MM.1S (cell line): ENCODE results near the gene PRIM1.

Source experiments
- DNase-seq: peaks from one replicate; pipeline ENCODE4 v3.0.0-alpha.2; 2015
- H2AFZ ChIP-seq: fragments of 300-600 bp; sonication (generic); 2 replicates; pipeline ENCODE4 v1.6.0; 2016; ENCODE audit warnings: antibody characterized with exemption, low read length
- H3F3A ChIP-seq: fragments of 300-600 bp; sonication (generic); 2 replicates; pipeline ENCODE4 v1.6.1; 2016; ENCODE audit warnings: mild to moderate bottlenecking, antibody characterized with exemption, low read length, moderate library complexity, mixed read lengths; ENCODE audit not compliant: insufficient read depth
- H3K27ac ChIP-seq: fragments of 300-600 bp; sonication (generic); 2 replicates; pipeline ENCODE4 v1.5.1; 2016; ENCODE audit warnings: mild to moderate bottlenecking, low read length
- H3K27me3 ChIP-seq: fragments of 300-600 bp; sonication (generic); replicated peaks from 2 replicates; pipeline ENCODE4 v1.6.0; 2016; ENCODE audit warnings: low read length; ENCODE audit not compliant: insufficient read depth
- H3K36me3 ChIP-seq: fragments of 300-600 bp; sonication (generic); replicated peaks from 2 replicates; pipeline ENCODE4 v1.6.1; 2016; ENCODE audit warnings: mild to moderate bottlenecking, low read length, mixed read lengths; ENCODE audit not compliant: insufficient read depth
- H3K4me1 ChIP-seq: fragments of 300-600 bp; sonication (generic); 2 replicates; pipeline ENCODE4 v1.6.1; 2016; ENCODE audit warnings: low read length, mixed read lengths
- H3K4me2 ChIP-seq: fragments of 300-600 bp; sonication (generic); 2 replicates; pipeline ENCODE4 v1.6.0; 2016; ENCODE audit warnings: low read depth, low read length
- H3K4me3 ChIP-seq: fragments of 300-600 bp; sonication (generic); 2 replicates; pipeline ENCODE4 v1.5.1; 2016; ENCODE audit warnings: low read length, mixed read lengths
- H3K79me2 ChIP-seq: fragments of 300-600 bp; sonication (generic); 2 replicates; pipeline ENCODE4 v1.6.1; 2016; ENCODE audit warnings: mixed run types, low read length, mixed read lengths
- H3K9ac ChIP-seq: fragments of 300-600 bp; sonication (generic); 2 replicates; pipeline ENCODE4 v1.6.1; 2016; ENCODE audit warnings: low read length, mixed read lengths
- H3K9me2 ChIP-seq: fragments of 300-600 bp; sonication (generic); replicated peaks from 2 replicates; pipeline ENCODE4 v1.6.1; 2016; ENCODE audit warnings: mild to moderate bottlenecking, low read length, mixed read lengths; ENCODE audit not compliant: insufficient read depth
- H3K9me3 ChIP-seq: fragments of 300-600 bp; sonication (generic); replicated peaks from 2 replicates; pipeline ENCODE4 v1.6.1; 2016; ENCODE audit warnings: mild to moderate bottlenecking, low read length, mixed read lengths; ENCODE audit not compliant: insufficient read depth
- H4K20me1 ChIP-seq: fragments of 300-600 bp; sonication (generic); 2 replicates; pipeline ENCODE4 v1.6.1; 2016; ENCODE audit warnings: mild to moderate bottlenecking, low read length, moderate library complexity, mixed read lengths; ENCODE audit not compliant: insufficient read depth
- EZH2 ChIP-seq: fragments of 300-600 bp; sonication (generic); optimal IDR thresholded peaks from 2 replicates; pipeline ENCODE3; 2017; ENCODE audit warnings: low read depth, mild to moderate bottlenecking, antibody characterized with exemption, low read length, mixed read lengths
- EZH2phosphoT487 ChIP-seq: fragments of 300-600 bp; sonication (generic); IDR thresholded peaks from 2 replicates; pipeline ENCODE4 v1.6.1; 2018; ENCODE audit warnings: antibody characterized with exemption, low read length
- TF ChIP-seq, protein P1 (sequence below): fragments of 300-600 bp; sonication (generic); IDR thresholded peaks from 2 replicates; pipeline ENCODE4 v1.5.1; 2016; ENCODE audit warnings: antibody characterized with exemption, low read length, mixed read lengths

Gene PRIM1

DNA sequence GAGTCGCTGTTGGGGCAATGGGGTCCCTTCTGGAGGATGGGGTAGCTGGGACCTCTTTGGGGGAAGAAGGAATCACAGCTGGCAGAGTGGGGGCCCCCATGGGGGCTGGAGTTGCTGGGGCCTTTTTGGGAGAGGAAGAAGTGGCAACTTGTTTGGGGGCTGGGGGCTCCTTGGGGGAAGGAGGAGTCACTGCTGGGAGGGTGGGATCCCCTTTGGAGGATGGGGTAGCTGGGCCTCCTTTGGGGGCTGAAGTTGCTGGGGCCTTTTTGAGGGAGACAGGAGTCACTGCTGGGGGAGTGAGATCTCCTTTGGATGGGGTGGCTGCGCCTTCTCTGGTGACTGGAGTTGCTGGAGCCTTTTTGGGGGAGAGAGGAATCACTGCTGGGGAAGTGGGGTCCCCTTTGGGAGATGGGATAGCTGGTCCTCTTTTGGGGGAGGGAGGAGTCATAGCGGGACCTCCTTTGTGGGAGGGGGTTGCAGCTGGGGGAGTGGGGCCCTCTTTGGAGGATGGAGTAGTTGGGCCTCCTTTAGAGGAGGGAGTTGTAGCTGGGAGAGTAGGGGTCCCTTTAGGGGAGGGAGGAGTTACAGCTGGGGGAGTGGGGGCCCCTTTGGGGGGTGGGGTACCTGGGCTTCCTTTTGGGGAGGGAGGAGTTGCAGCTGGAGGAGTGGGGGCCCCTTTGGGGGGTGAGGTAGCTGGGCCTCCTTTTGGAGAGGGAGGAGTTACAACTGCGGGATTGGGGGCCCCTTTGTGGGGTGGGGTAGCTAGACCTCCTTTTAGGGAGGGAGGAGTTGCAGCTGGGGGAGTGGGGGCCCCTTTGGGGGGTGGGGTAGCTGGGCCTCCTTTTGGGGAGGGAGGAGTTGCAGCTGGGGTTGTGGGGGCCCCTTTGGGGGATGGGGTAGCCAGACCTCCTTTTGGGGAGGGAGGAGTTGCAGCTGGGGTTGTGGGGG is 34.9 kb downstream of the PRIM1 start:
- peak overlapping the region; percentile 95; the same call in 1 of the 2 replicates for H3K27ac ChIP-seq
- H3K9ac ChIP-seq, result peak overlapping the region; percentile 64; the same call in 1 of the 2 replicates
- H3F3A ChIP-seq, result peaks cover 88% of the 10 kb centered on the region
- no peak for DNase-seq
- no peak overlapping the region for H3K4me3 ChIP-seq
- peaks cover 8% of the 10 kb centered on the region for H3K36me3 ChIP-seq
- H3K9me3 ChIP-seq, result no peaks in the 10 kb centered on the region
- H3K79me2 ChIP-seq, result peaks cover 87% of the 10 kb centered on the region
- no peak overlapping the region for H2AFZ ChIP-seq
- TF ChIP-seq, protein P1, sequence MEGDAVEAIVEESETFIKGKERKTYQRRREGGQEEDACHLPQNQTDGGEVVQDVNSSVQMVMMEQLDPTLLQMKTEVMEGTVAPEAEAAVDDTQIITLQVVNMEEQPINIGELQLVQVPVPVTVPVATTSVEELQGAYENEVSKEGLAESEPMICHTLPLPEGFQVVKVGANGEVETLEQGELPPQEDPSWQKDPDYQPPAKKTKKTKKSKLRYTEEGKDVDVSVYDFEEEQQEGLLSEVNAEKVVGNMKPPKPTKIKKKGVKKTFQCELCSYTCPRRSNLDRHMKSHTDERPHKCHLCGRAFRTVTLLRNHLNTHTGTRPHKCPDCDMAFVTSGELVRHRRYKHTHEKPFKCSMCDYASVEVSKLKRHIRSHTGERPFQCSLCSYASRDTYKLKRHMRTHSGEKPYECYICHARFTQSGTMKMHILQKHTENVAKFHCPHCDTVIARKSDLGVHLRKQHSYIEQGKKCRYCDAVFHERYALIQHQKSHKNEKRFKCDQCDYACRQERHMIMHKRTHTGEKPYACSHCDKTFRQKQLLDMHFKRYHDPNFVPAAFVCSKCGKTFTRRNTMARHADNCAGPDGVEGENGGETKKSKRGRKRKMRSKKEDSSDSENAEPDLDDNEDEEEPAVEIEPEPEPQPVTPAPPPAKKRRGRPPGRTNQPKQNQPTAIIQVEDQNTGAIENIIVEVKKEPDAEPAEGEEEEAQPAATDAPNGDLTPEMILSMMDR, result no peak
- TF ChIP-seq EZH2phosphoT487, result no peak
- no peak for TF ChIP-seq EZH2
- H4K20me1 ChIP-seq, result peaks cover 51% of the 10 kb centered on the region
- peaks cover 92% of the 10 kb centered on the region for H3K4me1 ChIP-seq
- H3K4me2 ChIP-seq, result peak overlapping the region; percentile 53; the same call in 1 of the 2 replicates
- no peaks in the 10 kb centered on the region for H3K9me2 ChIP-seq
- no peaks in the 10 kb centered on the region for H3K27me3 ChIP-seq

DNA sequence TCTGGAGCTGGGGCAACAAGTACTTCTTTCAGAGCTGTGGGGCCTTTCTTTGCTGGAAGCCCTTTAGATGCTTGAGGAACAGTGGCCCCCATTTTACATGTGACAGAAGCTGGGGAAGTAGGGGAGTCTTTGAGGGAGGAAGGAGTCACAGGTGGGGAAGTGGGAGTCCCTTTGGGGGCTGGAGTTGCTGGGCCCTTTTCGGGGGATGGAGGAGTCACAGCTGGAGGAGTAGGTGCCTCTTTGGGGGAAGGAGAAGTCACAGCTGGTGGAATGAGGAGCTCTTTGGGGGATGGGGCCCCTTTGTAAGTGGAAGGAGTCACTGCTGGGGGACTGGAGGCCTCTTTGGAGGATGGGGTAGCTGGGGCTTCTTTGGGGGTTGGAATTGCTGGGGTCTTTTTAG is 35.7 kb downstream of the PRIM1 start:
- H3K9me2 ChIP-seq, result no peaks in the 10 kb centered on the region
- no peak overlapping the region for H2AFZ ChIP-seq
- peak overlapping the region; percentile 53 for H3K4me2 ChIP-seq
- H3K9ac ChIP-seq, result peak overlapping the region; percentile 64; the same call in 1 of the 2 replicates
- no peaks in the 10 kb centered on the region for H3K9me3 ChIP-seq
- peaks cover 85% of the 10 kb centered on the region for H3K4me1 ChIP-seq
- H3K79me2 ChIP-seq, result peaks cover 82% of the 10 kb centered on the region
- H3K27me3 ChIP-seq, result no peaks in the 10 kb centered on the region
- H3K4me3 ChIP-seq, result peak overlapping the region; percentile 9; the same call in 1 of the 2 replicates
- peaks cover 10% of the 10 kb centered on the region for H3K36me3 ChIP-seq
- peaks cover 43% of the 10 kb centered on the region for H4K20me1 ChIP-seq
- peak overlapping the region; percentile 95 for H3K27ac ChIP-seq
- DNase-seq, result no peak
- peaks cover 85% of the 10 kb centered on the region for H3F3A ChIP-seq
- no peak for TF ChIP-seq EZH2
- TF ChIP-seq, protein P1, result no peak

DNA sequence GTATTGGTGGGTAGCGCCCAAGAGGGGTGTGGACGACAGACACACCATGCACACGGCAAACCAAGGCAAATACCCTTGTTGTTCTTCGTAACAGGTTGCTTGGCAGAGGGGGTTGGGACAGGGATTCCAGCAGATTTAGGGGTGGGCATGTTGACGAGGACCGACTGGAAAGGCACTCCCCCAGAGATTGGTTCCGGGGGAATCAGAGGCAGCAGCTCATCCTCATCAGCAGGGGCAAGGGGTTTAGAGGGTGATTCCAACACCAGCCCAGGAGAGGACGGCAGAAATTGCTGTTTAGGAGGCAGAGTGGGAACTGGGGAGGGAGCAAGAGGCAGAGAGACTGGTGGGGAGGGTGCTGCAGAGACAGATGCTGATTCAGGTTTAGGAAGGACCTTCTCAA is 36.3 kb downstream of the PRIM1 start:
- no peak for TF ChIP-seq EZH2phosphoT487
- TF ChIP-seq, protein P1, result no peak
- TF ChIP-seq EZH2, result no peak
- H3K4me2 ChIP-seq, result peak overlapping the region; percentile 53
- H4K20me1 ChIP-seq, result peaks cover 37% of the 10 kb centered on the region
- H3K27me3 ChIP-seq, result no peaks in the 10 kb centered on the region
- H3K9me2 ChIP-seq, result no peaks in the 10 kb centered on the region
- peak overlapping the region; percentile 95 for H3K27ac ChIP-seq
- peaks cover 78% of the 10 kb centered on the region for H3K4me1 ChIP-seq
- peak overlapping the region; percentile 0; the same call in 1 of the 2 replicates for H3K4me3 ChIP-seq
- no peaks in the 10 kb centered on the region for H3K9me3 ChIP-seq
- H2AFZ ChIP-seq, result no peak overlapping the region
- H3K79me2 ChIP-seq, result peaks cover 75% of the 10 kb centered on the region
- H3F3A ChIP-seq, result peaks cover 85% of the 10 kb centered on the region
- no peak for DNase-seq
- peak overlapping the region; percentile 64; the same call in 1 of the 2 replicates for H3K9ac ChIP-seq
- peaks cover 13% of the 10 kb centered on the region for H3K36me3 ChIP-seq
